HepG2 (cell line): ENCODE results near the gene SYCP2. TPM values are rescaled to one million over a fixed set of nuclear protein-coding genes. Genes with fewer than 3 reads are reported as not detected.
A peak's percentile ranks its signal among the peaks of the same experiment; 100 is the strongest.

ENCODE experiments used
- ARNTL ChIP-seq: sonication (generic); formaldehyde crosslinking; IDR thresholded peaks from 2 replicates; pipeline ENCODE4 v1.4.0; 2020; ENCODE audit warnings: mild to moderate bottlenecking, missing genetic modification reagents
- CAMTA2 ChIP-seq: sonication (generic); formaldehyde crosslinking; IDR thresholded peaks from 2 replicates; pipeline ENCODE4 v1.4.0; 2020; ENCODE audit warnings: mild to moderate bottlenecking, missing genetic modification reagents, borderline replicate concordance
- CBX5 ChIP-seq: sonication (generic); formaldehyde crosslinking; IDR thresholded peaks from 2 replicates; pipeline ENCODE4 v1.4.0; 2020; ENCODE audit warnings: missing genetic modification reagents, borderline replicate concordance
- CEBPB ChIP-seq: IDR thresholded peaks from 2 replicates; pipeline ENCODE4 v1.6.1; 2011; ENCODE audit warnings: low read depth, low read length, improper control_type of control experiment, borderline replicate concordance
- CHD4 ChIP-seq: fragments of 200-600 bp; sonication (generic); IDR thresholded peaks from 2 replicates; pipeline ENCODE4 v1.7.0; 2017; ENCODE audit warnings: mild to moderate bottlenecking, low read length, borderline replicate concordance
- DMAP1 ChIP-seq: IDR thresholded peaks from 2 replicates; pipeline ENCODE4 v1.6.1; 2016
- DR1 ChIP-seq: sonication (generic); formaldehyde crosslinking; IDR thresholded peaks from 2 replicates; pipeline ENCODE4 v1.8.0; 2021; ENCODE audit warnings: mild to moderate bottlenecking, missing genetic modification reagents, inconsistent platforms
- ELF1 ChIP-seq: sonication (generic); formaldehyde crosslinking; IDR thresholded peaks from 2 replicates; pipeline ENCODE4 v1.4.0; 2020; ENCODE audit warnings: missing genetic modification reagents
- FOXK1 ChIP-seq: sonication (generic); formaldehyde crosslinking; IDR thresholded peaks from 2 replicates; pipeline ENCODE4 v1.4.0; 2020; ENCODE audit warnings: low read depth, missing genetic modification reagents, borderline replicate concordance
- KDM5A ChIP-seq: fragments of 200-600 bp; sonication (generic); IDR thresholded peaks from 2 replicates; pipeline ENCODE4 v1.7.0; 2018; ENCODE audit warnings: antibody characterized with exemption, mild to moderate bottlenecking, low read length, borderline replicate concordance
- MIER3 ChIP-seq: IDR thresholded peaks from 2 replicates; pipeline ENCODE4 v1.6.1; 2016; ENCODE audit warnings: missing compliant biosample characterization, borderline replicate concordance
- MYNN ChIP-seq: sonication (generic); formaldehyde crosslinking; IDR thresholded peaks from 2 replicates; pipeline ENCODE4 v1.4.0; 2020; ENCODE audit warnings: mild to moderate bottlenecking, low read depth, missing genetic modification reagents
- POLR2AphosphoS2 ChIP-seq: IDR thresholded peaks from 2 replicates; pipeline ENCODE4 v1.6.1; 2011; ENCODE audit warnings: low read depth, low read length, improper control_type of control experiment
- THRA ChIP-seq: sonication (generic); formaldehyde crosslinking; IDR thresholded peaks from 2 replicates; pipeline ENCODE4 v1.4.0; 2020; ENCODE audit warnings: missing genetic modification reagents, borderline replicate concordance
- XBP1 ChIP-seq: sonication (generic); formaldehyde crosslinking; IDR thresholded peaks from 2 replicates; pipeline ENCODE4 v1.5.0; 2020; ENCODE audit warnings: missing genetic modification reagents
- ZNF3 ChIP-seq: IDR thresholded peaks from 2 replicates; pipeline ENCODE4 v1.7.0; 2017; ENCODE audit warnings: inconsistent platforms
- ZNF317 ChIP-seq: sonication (generic); formaldehyde crosslinking; IDR thresholded peaks from 2 replicates; pipeline ENCODE4 v1.5.0; 2020; ENCODE audit warnings: mild to moderate bottlenecking, missing genetic modification reagents
- ZNF326 ChIP-seq: sonication (generic); formaldehyde crosslinking; IDR thresholded peaks from 2 replicates; pipeline ENCODE4 v1.4.0; 2020; ENCODE audit warnings: missing genetic modification reagents, borderline replicate concordance
- ZNF543 ChIP-seq: sonication (generic); formaldehyde crosslinking; IDR thresholded peaks from 2 replicates; pipeline ENCODE4 v1.4.0; 2020; ENCODE audit warnings: mild to moderate bottlenecking, missing genetic modification reagents
- ZNF572 ChIP-seq: sonication (generic); formaldehyde crosslinking; IDR thresholded peaks from 2 replicates; pipeline ENCODE4 v1.5.1; 2020; ENCODE audit warnings: mild to moderate bottlenecking, missing genetic modification reagents
- ZNF747 ChIP-seq: sonication (generic); formaldehyde crosslinking; IDR thresholded peaks from 2 replicates; pipeline ENCODE4 v1.8.1; 2023; ENCODE audit warnings: missing genetic modification reagents, mild to moderate bottlenecking, borderline replicate concordance
- polyA plus RNA-seq, 8 experiments: library from polyadenylated mRNA; depleted of rRNA in 3 of 8; stranded (reverse) in 7 of 8; unstranded in 1 of 8; fragments of >200 nt; fragmentation: Illumina TruSeq in 4 of 8; extraction: Trizol in 4 of 8; gene quantifications; 2 replicates each; pipeline versions ENCODE4 v1.2.1 to v1.2.3, GENCODE V29; 2011 to 2016; ENCODE audit warnings: low read depth in 4 of 8, missing spikeins in 1 of 8, mixed read lengths in 1 of 8; ENCODE audit not compliant: insufficient read depth in 1 of 8
- total RNA-seq, 5 experiments: library from RNA; depleted of rRNA; stranded (reverse); fragments of >200 nt; fragmentation: Illumina TruSeq; extraction: Trizol; gene quantifications; 2 replicates each; pipeline ENCODE4 v1.2.3, GENCODE V29; 2016; ENCODE audit warnings: low read depth in 1 of 5
- TF ChIP-seq, protein P1 (sequence below): sonication (generic); formaldehyde crosslinking; IDR thresholded peaks from 2 replicates; pipeline ENCODE4 v1.4.0; 2020; ENCODE audit warnings: missing genetic modification reagents
- TF ChIP-seq, protein P2 (sequence below): sonication (generic); formaldehyde crosslinking; conservative IDR thresholded peaks from 2 replicates; pipeline ENCODE4 v1.8.0; 2022; ENCODE audit warnings: mild to moderate bottlenecking, moderate library complexity, missing genetic modification reagents
- TF ChIP-seq, protein P3 (sequence below): sonication (generic); formaldehyde crosslinking; IDR thresholded peaks from 2 replicates; pipeline ENCODE4; 2020; ENCODE audit warnings: missing genetic modification reagents, mild to moderate bottlenecking, borderline replicate concordance

The SYCP2 gene
- total and polyA plus RNA-seq, 2 of the 13 experiments (the other 11 are each of a cell fraction or from before 2014, with no cell fraction given), result 0.07 to 0.24 TPM

DNA sequence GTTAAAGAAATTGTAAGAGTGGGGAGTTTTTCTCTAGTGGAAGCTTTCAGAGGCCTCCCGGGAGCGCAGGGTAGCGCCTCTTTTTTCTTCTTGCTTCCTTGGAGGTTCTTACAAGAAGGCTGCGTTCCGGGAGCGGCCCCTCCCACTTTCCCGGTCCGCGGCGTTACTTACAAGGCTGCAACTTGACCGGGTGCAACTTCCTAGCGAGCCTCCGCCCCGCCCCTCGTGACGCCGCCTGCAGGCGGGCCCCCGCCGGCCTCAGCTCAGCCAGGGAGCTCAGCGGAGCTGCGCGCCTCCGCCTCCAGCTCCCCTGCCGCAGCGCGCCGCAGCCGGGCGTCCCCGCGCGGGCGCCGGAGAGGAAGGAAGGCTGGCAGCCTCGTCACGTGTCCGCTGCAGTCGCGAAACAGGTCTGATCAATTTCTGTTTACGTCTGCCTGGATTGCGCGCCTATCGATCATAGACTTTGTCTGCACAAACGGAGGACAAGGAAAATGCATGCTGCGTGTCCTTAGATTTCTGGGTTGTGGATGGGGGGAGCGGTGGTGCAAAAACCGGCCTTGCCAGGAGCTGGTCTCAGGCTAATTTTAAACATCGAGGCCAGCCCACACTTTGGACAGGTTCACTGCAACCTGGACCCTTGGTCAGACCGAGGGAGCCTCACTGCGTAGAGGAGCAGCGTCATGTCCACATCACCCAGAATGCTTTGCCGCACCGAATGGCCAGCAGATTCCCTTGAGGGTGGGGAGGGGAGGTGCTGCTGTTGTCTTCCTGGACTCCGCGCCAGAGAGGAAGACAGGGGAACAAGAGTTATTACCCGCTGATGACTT is 6.9 kb upstream of the SYCP2 start, which contains the start of the genes FAM217B and PPP1R3D (continued):
- TF ChIP-seq MIER3 (CRISPR knock-in tag), result no peak; the same call in 1 of the 2 replicates
- TF ChIP-seq ZNF543 (CRISPR knock-in tag), result peak; percentile 97
- TF ChIP-seq, protein P1, sequence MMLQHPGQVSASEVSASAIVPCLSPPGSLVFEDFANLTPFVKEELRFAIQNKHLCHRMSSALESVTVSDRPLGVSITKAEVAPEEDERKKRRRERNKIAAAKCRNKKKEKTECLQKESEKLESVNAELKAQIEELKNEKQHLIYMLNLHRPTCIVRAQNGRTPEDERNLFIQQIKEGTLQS (CRISPR knock-in tag), result peak; percentile 29; the same call in 1 of the 2 replicates
- peak; percentile 95 for TF ChIP-seq DMAP1 (CRISPR knock-in tag)
- peak; percentile 96 for TF ChIP-seq ARNTL
- TF ChIP-seq ZNF747 (CRISPR knock-in tag), result no peak
- TF ChIP-seq CEBPB, result no peak
- no peak for TF ChIP-seq XBP1 (CRISPR knock-in tag)
- TF ChIP-seq MYNN (CRISPR knock-in tag), result no peak
- peak; percentile 55 for TF ChIP-seq THRA (CRISPR knock-in tag)
- peak; percentile 31; the same call in 1 of the 2 replicates for TF ChIP-seq CBX5 (CRISPR knock-in tag)
- TF ChIP-seq, protein P2, sequence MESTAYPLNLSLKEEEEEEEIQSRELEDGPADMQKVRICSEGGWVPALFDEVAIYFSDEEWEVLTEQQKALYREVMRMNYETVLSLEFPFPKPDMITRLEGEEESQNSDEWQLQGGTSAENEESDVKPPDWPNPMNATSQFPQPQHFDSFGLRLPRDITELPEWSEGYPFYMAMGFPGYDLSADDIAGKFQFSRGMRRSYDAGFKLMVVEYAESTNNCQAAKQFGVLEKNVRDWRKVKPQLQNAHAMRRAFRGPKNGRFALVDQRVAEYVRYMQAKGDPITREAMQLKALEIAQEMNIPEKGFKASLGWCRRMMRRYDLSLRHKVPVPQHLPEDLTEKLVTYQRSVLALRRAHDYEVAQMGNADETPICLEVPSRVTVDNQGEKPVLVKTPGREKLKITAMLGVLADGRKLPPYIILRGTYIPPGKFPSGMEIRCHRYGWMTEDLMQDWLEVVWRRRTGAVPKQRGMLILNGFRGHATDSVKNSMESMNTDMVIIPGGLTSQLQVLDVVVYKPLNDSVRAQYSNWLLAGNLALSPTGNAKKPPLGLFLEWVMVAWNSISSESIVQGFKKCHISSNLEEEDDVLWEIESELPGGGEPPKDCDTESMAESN (CRISPR knock-in tag), result peak; percentile 92
- peak; percentile 64; the same call in 1 of the 2 replicates for TF ChIP-seq CHD4
- TF ChIP-seq FOXK1, result peak; percentile 79; the same call in 1 of the 2 replicates
- TF ChIP-seq POLR2AphosphoS2, result no peak
- TF ChIP-seq, protein P3, sequence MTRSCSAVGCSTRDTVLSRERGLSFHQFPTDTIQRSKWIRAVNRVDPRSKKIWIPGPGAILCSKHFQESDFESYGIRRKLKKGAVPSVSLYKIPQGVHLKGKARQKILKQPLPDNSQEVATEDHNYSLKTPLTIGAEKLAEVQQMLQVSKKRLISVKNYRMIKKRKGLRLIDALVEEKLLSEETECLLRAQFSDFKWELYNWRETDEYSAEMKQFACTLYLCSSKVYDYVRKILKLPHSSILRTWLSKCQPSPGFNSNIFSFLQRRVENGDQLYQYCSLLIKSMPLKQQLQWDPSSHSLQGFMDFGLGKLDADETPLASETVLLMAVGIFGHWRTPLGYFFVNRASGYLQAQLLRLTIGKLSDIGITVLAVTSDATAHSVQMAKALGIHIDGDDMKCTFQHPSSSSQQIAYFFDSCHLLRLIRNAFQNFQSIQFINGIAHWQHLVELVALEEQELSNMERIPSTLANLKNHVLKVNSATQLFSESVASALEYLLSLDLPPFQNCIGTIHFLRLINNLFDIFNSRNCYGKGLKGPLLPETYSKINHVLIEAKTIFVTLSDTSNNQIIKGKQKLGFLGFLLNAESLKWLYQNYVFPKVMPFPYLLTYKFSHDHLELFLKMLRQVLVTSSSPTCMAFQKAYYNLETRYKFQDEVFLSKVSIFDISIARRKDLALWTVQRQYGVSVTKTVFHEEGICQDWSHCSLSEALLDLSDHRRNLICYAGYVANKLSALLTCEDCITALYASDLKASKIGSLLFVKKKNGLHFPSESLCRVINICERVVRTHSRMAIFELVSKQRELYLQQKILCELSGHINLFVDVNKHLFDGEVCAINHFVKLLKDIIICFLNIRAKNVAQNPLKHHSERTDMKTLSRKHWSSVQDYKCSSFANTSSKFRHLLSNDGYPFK, result peak; percentile 83
- TF ChIP-seq ZNF326 (CRISPR knock-in tag), result no peak
- no peak for TF ChIP-seq ZNF3 (CRISPR knock-in tag)
- peak; percentile 71; the same call in 1 of the 2 replicates for TF ChIP-seq KDM5A
- TF ChIP-seq ZNF572, result peak; percentile 84; the same call in 1 of the 2 replicates
- TF ChIP-seq ZNF317 (CRISPR knock-in tag), result peak; percentile 63
- TF ChIP-seq DR1 (CRISPR knock-in tag), result peak; percentile 70; the same call in 1 of the 2 replicates
- 0 out of 2 replicates have a peak, but pooled peaks have one; percentile 6 for TF ChIP-seq CAMTA2 (CRISPR knock-in tag)
- TF ChIP-seq ELF1 (CRISPR knock-in tag), result peak; percentile 78
